ENCODE results near the gene AADACL4. TPM values are rescaled to one million over a fixed set of nuclear protein-coding genes. Genes with fewer than 3 reads are reported as not detected.
"Not testable (repeated sequence)": the region's sequence is repeated elsewhere in the genome, so short reads cannot be mapped to it uniquely, and the experiment has no call there.

Gene AADACL4
- total and polyA plus RNA-seq, 3 experiments from 2014 or later: not detected

- H3K9me3 ChIP-seq (ENCODE audit: low read length): no peaks in the 10 kb centered on the region
- H3K27ac Mint-ChIP-seq: no peak overlapping the region
- peaks cover 0 to 8% (median 0%) of the 10 kb centered on the region in 3 donors for H3K36me3 Mint-ChIP-seq
- H3K4me1 ChIP-seq (ENCODE audit: insufficient read depth, low read length): no peaks in the 10 kb centered on the region
- DNase-seq: no peak
- ChIA-PET POLR2A (interaction anchor here (0.9 kb wide), 1 partner anchor 44 kb away, joined by 5 read pairs; no protein-coding TSS in a partner anchor), CTCF (interaction anchor here (1.0 to 1.3 kb wide), 2 partner anchors 9 to 19 kb away, joined by 3 read pairs; no protein-coding TSS in a partner anchor)
- no peak overlapping the region for H3K4me3 ChIP-seq (ENCODE audit: low read length)
- H3K4me1 Mint-ChIP-seq: no peaks in the 10 kb centered on the region
- H3K36me3 ChIP-seq (ENCODE audit: insufficient read depth, low read length): no peaks in the 10 kb centered on the region
- peaks cover 0 to 6% (median 0%) of the 10 kb centered on the region in 5 donors for H3K9me3 Mint-ChIP-seq
- no peak overlapping the region for H3K27ac ChIP-seq (ENCODE audit: low read depth, low read length)
- H3K4me3 Mint-ChIP-seq: no peak overlapping the region
- H3K27me3 Mint-ChIP-seq: peaks cover 5 to 7% of the 10 kb centered on the region in 2 donors
- no peaks in the 10 kb centered on the region for H3K27me3 ChIP-seq (ENCODE audit: insufficient read depth, low read length, poor library complexity, severe bottlenecking)
Observed at GRCh38 chr1:12665511-12665910, 21.6 kb downstream of the AADACL4 start.

DNA sequence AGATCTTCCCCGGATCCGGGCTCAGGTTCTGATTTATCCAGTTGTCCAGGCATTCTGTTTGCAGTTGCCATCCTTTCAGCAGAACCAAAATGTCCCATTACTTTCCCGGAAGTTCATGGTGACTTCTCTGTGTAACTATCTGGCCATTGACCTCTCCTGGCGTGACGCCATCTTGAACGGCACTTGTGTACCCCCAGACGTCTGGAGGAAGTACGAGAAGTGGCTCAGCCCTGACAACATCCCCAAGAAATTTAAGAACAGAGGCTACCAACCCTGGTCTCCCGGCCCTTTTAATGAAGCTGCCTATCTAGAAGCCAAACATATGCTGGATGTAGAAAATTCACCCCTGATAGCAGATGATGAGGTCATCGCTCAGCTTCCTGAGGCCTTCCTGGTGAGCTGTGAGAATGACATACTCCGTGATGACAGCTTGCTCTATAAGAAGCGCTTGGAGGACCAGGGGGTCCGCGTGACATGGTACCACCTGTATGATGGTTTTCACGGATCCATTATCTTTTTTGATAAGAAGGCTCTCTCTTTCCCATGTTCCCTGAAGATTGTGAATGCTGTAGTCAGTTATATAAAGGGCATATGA is 22.4 kb downstream of the AADACL4 start:
- Histone ChIP-seq H3K27ac (ENCODE audit: low read depth, low read length) (no peak overlapping the region), H3K9me3 (ENCODE audit: low read length) (no peaks in the 10 kb centered on the region), H3K27me3 (ENCODE audit: insufficient read depth, low read length, poor library complexity, severe bottlenecking) (no peaks in the 10 kb centered on the region), H3K36me3 (ENCODE audit: insufficient read depth, low read length) (no peaks in the 10 kb centered on the region), H3K4me3 (ENCODE audit: low read length) (no peak overlapping the region), H3K4me1 (ENCODE audit: insufficient read depth, low read length) (no peaks in the 10 kb centered on the region)
- ChIA-PET CTCF (interaction anchor here (0.9 kb wide), 1 partner anchor 65 kb away, joined by 3 read pairs; no protein-coding TSS in a partner anchor), POLR2A (interaction anchor here (0.9 kb wide), 1 partner anchor 45 kb away, joined by 5 read pairs; no protein-coding TSS in a partner anchor)
- H3K27ac Mint-ChIP-seq: no peak overlapping the region
- H3K36me3 Mint-ChIP-seq: peaks cover 0 to 8% (median 0%) of the 10 kb centered on the region in 3 donors
- peaks cover 0 to 6% (median 0%) of the 10 kb centered on the region in 5 donors for H3K9me3 Mint-ChIP-seq
- no peak overlapping the region for H3K4me3 Mint-ChIP-seq
- H3K4me1 Mint-ChIP-seq: no peaks in the 10 kb centered on the region
- peaks cover 5 to 7% of the 10 kb centered on the region in 2 donors for H3K27me3 Mint-ChIP-seq
- no peak for DNase-seq

GRCh38 chr1:12669529-12670068 is 25.7 kb downstream of the AADACL4 start:
- Mint-ChIP-seq H3K4me1 (no peaks in the 10 kb centered on the region), H3K27me3 (peaks cover 13 to 24% of the 10 kb centered on the region in 2 donors), H3K27ac (peak overlapping the region in 1 of 8 donors; percentile 16), H3K36me3 (peaks cover 0 to 8% (median 0%) of the 10 kb centered on the region in 3 donors), H3K4me3 (no peak overlapping the region), H3K9me3 (peaks cover 0 to 3% (median 0%) of the 10 kb centered on the region in 5 donors)
- POLR2A ChIA-PET: no interaction called here
- Histone ChIP-seq H3K36me3 (ENCODE audit: insufficient read depth, low read length) (no peaks in the 10 kb centered on the region), H3K9me3 (ENCODE audit: low read length) (no peaks in the 10 kb centered on the region), H3K4me1 (ENCODE audit: insufficient read depth, low read length) (no peaks in the 10 kb centered on the region), H3K27ac (ENCODE audit: low read depth, low read length) (no peak overlapping the region), H3K4me3 (ENCODE audit: low read length) (no peak overlapping the region), H3K27me3 (ENCODE audit: insufficient read depth, low read length, poor library complexity, severe bottlenecking) (no peaks in the 10 kb centered on the region)
- CTCF ChIA-PET: no interaction called here
- DNase-seq: no peak

GRCh38 chr1:12674358-12674757 is 30.5 kb downstream of the AADACL4 start:
- H3K36me3 Mint-ChIP-seq: no peaks in the 10 kb centered on the region
- POLR2A ChIA-PET: no interaction called here
- peaks cover 33 to 49% of the 10 kb centered on the region in 2 donors for H3K27me3 Mint-ChIP-seq
- peaks cover 0 to 2% (median 0%) of the 10 kb centered on the region in 5 donors for H3K9me3 Mint-ChIP-seq
- H3K4me3 Mint-ChIP-seq: no peak overlapping the region
- no peak overlapping the region for H3K27ac Mint-ChIP-seq
- DNase-seq: no peak
- Histone ChIP-seq H3K36me3 (ENCODE audit: insufficient read depth, low read length) (no peaks in the 10 kb centered on the region), H3K9me3 (ENCODE audit: low read length) (no peaks in the 10 kb centered on the region), H3K27me3 (ENCODE audit: insufficient read depth, low read length, poor library complexity, severe bottlenecking) (no peaks in the 10 kb centered on the region), H3K27ac (ENCODE audit: low read depth, low read length) (no peak overlapping the region), H3K4me3 (ENCODE audit: low read length) (no peak overlapping the region), H3K4me1 (ENCODE audit: insufficient read depth, low read length) (no peaks in the 10 kb centered on the region)
- H3K4me1 Mint-ChIP-seq: no peaks in the 10 kb centered on the region
- CTCF ChIA-PET: no interaction called here

GRCh38 chr1:12676122-12676521 is 32.2 kb downstream of the AADACL4 start:
- H3K27me3 ChIP-seq (ENCODE audit: insufficient read depth, low read length, poor library complexity, severe bottlenecking); H3K4me1 ChIP-seq (ENCODE audit: insufficient read depth, low read length); POLR2A ChIA-PET; H3K27ac Mint-ChIP-seq; H3K27ac ChIP-seq (ENCODE audit: low read depth, low read length); H3K9me3 ChIP-seq (ENCODE audit: low read length); H3K36me3 Mint-ChIP-seq; H3K36me3 ChIP-seq (ENCODE audit: insufficient read depth, low read length); H3K4me1 Mint-ChIP-seq; CTCF ChIA-PET; H3K4me3 ChIP-seq (ENCODE audit: low read length); H3K4me3 Mint-ChIP-seq; DNase-seq: not testable (repeated sequence)
- peaks cover 42 to 64% of the 10 kb centered on the region in 2 donors for H3K27me3 Mint-ChIP-seq
- H3K9me3 Mint-ChIP-seq: peaks cover 0 to 11% (median 6%) of the 10 kb centered on the region in 5 donors

GRCh38 chr1:12677565-12677964 is 33.7 kb downstream of the AADACL4 start:
- POLR2A ChIA-PET: interaction anchor here (0.5 kb wide), 1 partner anchor 189 kb away, joined by 4 read pairs; no protein-coding TSS in a partner anchor

GRCh38 chr1:12678350-12678749 is 34.5 kb downstream of the AADACL4 start:
- Histone ChIP-seq H3K27me3 (ENCODE audit: insufficient read depth, low read length, poor library complexity, severe bottlenecking) (no peaks in the 10 kb centered on the region), H3K4me1 (ENCODE audit: insufficient read depth, low read length) (no peaks in the 10 kb centered on the region), H3K4me3 (ENCODE audit: low read length) (no peak overlapping the region), H3K27ac (ENCODE audit: low read depth, low read length) (no peak overlapping the region), H3K36me3 (ENCODE audit: insufficient read depth, low read length) (no peaks in the 10 kb centered on the region), H3K9me3 (ENCODE audit: low read length) (no peaks in the 10 kb centered on the region)
- peaks cover 0 to 11% (median 6%) of the 10 kb centered on the region in 5 donors for H3K9me3 Mint-ChIP-seq
- ChIA-PET CTCF (interaction anchor here (0.8 kb wide), 1 partner anchor 20 kb away, joined by 3 read pairs; no protein-coding TSS in a partner anchor), POLR2A (interaction anchor here (0.5 kb wide), 1 partner anchor 190 kb away, joined by 4 read pairs; no protein-coding TSS in a partner anchor)
- H3K4me1 Mint-ChIP-seq: no peaks in the 10 kb centered on the region
- no peak for DNase-seq
- no peak overlapping the region for H3K4me3 Mint-ChIP-seq
- H3K36me3 Mint-ChIP-seq: peaks cover 0 to 7% (median 2%) of the 10 kb centered on the region in 3 donors
- no peak overlapping the region for H3K27ac Mint-ChIP-seq
- H3K27me3 Mint-ChIP-seq: peaks cover 43 to 58% of the 10 kb centered on the region in 2 donors

More at GRCh38 chr1:12677565-12677964, 33.7 kb downstream of the AADACL4 start:
- peaks cover 0 to 11% (median 6%) of the 10 kb centered on the region in 5 donors for H3K9me3 Mint-ChIP-seq
- peaks cover 42 to 54% of the 10 kb centered on the region in 2 donors for H3K27me3 Mint-ChIP-seq
- no peak overlapping the region for H3K27ac ChIP-seq (ENCODE audit: low read depth, low read length)
- peaks cover 0 to 7% (median 2%) of the 10 kb centered on the region in 3 donors for H3K36me3 Mint-ChIP-seq
- H3K27me3 ChIP-seq (ENCODE audit: insufficient read depth, low read length, poor library complexity, severe bottlenecking): no peaks in the 10 kb centered on the region
- DNase-seq: no peak
- H3K4me3 Mint-ChIP-seq: no peak overlapping the region
- no peaks in the 10 kb centered on the region for H3K9me3 ChIP-seq (ENCODE audit: low read length)
- H3K4me1 ChIP-seq (ENCODE audit: insufficient read depth, low read length): no peaks in the 10 kb centered on the region
- H3K36me3 ChIP-seq (ENCODE audit: insufficient read depth, low read length): no peaks in the 10 kb centered on the region
- H3K27ac Mint-ChIP-seq: no peak overlapping the region
- no peak overlapping the region for H3K4me3 ChIP-seq (ENCODE audit: low read length)
- CTCF ChIA-PET: interaction anchor here (0.8 kb wide), 1 partner anchor 19 kb away, joined by 3 read pairs; no protein-coding TSS in a partner anchor
- no peaks in the 10 kb centered on the region for H3K4me1 Mint-ChIP-seq

DNA sequence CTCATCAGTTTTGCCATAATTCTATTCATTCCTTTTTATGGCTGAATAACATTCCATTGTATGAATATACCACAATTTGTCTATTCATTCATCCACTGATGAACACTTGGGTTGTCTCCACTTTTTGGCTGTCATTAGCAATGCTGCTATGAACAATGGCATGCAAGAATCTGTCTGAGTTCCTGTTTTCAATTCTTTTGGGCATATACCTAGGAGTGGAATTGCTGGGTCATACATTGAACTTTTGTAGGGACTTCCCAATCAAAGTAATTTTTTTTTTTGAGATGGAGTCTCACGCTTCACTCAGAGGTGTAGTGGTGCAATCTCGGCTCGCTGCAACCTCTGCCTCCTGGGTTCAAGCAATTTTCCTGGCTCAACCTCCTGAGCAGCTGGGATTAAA is 34.9 kb downstream of the AADACL4 start:
- Histone ChIP-seq H3K4me3 (ENCODE audit: low read length) (no peak overlapping the region), H3K36me3 (ENCODE audit: insufficient read depth, low read length) (no peaks in the 10 kb centered on the region), H3K9me3 (ENCODE audit: low read length) (no peaks in the 10 kb centered on the region), H3K4me1 (ENCODE audit: insufficient read depth, low read length) (no peaks in the 10 kb centered on the region), H3K27me3 (ENCODE audit: insufficient read depth, low read length, poor library complexity, severe bottlenecking) (no peaks in the 10 kb centered on the region), H3K27ac (ENCODE audit: low read depth, low read length) (no peak overlapping the region)
- Mint-ChIP-seq H3K27me3 (peaks cover 42 to 58% of the 10 kb centered on the region in 2 donors), H3K27ac (no peak overlapping the region), H3K4me1 (no peaks in the 10 kb centered on the region), H3K9me3 (peaks cover 0 to 11% (median 6%) of the 10 kb centered on the region in 5 donors), H3K4me3 (no peak overlapping the region), H3K36me3 (peaks cover 0 to 7% (median 2%) of the 10 kb centered on the region in 3 donors)
- DNase-seq: no peak
- POLR2A ChIA-PET: no interaction called here
- CTCF ChIA-PET: no interaction called here

All from CD8-positive, alpha-beta memory T cell (primary cell).